B cell (primary cell): Measurements from ENCODE around the gene NOL3. TPM values are rescaled to one million over a fixed set of nuclear protein-coding genes. Genes with fewer than 3 reads are reported as not detected.

Source experiments
- ATAC-seq: fragments of 200-7000 bp; cut with Tn5 transposase; one replicate; pipeline ENCODE4 v1.10.0; 2021; ENCODE audit warnings: low read depth, mild to moderate bottlenecking, moderate number of reproducible peaks, moderate library complexity
- CTCF ChIA-PET: fragments of 350-600 bp; sonication (Branson Sonifier 250); formaldehyde crosslinking; loops from one replicate; lab custom pipeline; 2021; ENCODE audit warnings: antibody characterized with exemption, inconsistent platforms; lab: Charles Lee
- POLR2A ChIA-PET: fragments of 350-600 bp; sonication (Branson Sonifier 250); formaldehyde crosslinking; loops from one replicate; lab custom pipeline; 2021; ENCODE audit warnings: antibody characterized with exemption; lab: Charles Lee
- DNase-seq: peaks from one replicate; pipeline ENCODE4 v3.0.0; 2013
- H2AFZ ChIP-seq: 2 replicates; pipeline ENCODE4 v1.6.1; 2012; ENCODE audit warnings: mild to moderate bottlenecking, low read depth, low read length; ENCODE audit not compliant: insufficient read depth, poor library complexity, severe bottlenecking
- H3K27ac ChIP-seq, 2 donors: 1 replicate in 1 of 2; 2 replicates in 1 of 2; pipeline ENCODE4 v1.5.1; 2012 to 2013; ENCODE audit warnings: low read length in 2 of 2, mild to moderate bottlenecking in 2 of 2, moderate library complexity in 1 of 2
- H3K27me3 ChIP-seq, 4 experiments: fragments of 200-600 bp in 1 of 4; sonication (generic) in 1 of 4; replicated peaks in 1 of 4; 1 replicate in 2 of 4; 2 replicates in 2 of 4; pipeline versions ENCODE4 v1.6.1 to v1.7.0; 2013 to 2016; ENCODE audit warnings: low read length in 3 of 4, mild to moderate bottlenecking in 2 of 4, mixed read lengths in 1 of 4, moderate library complexity in 1 of 4; ENCODE audit not compliant: insufficient read depth in 4 of 4, control insufficient read depth in 3 of 4; ENCODE audit errors: control extremely low read depth in 1 of 4
- H3K36me3 ChIP-seq, 2 experiments: replicated peaks in 1 of 2; 1 replicate in 1 of 2; 2 replicates in 1 of 2; pipeline versions ENCODE4 v1.6.1 to v1.7.1; 2013; ENCODE audit warnings: low read length in 1 of 2; ENCODE audit not compliant: insufficient read depth in 2 of 2, control insufficient read depth in 1 of 2; ENCODE audit errors: control extremely low read depth in 1 of 2, extremely low read depth in 1 of 2
- H3K4me1 ChIP-seq, 2 donors: fragments of 200-600 bp in 1 of 2; sonication (generic) in 1 of 2; 1 replicate in 1 of 2; 2 replicates in 1 of 2; pipeline versions ENCODE4 v1.5.1 to v1.6.1; 2013 to 2017; ENCODE audit warnings: low read length in 2 of 2; ENCODE audit not compliant: control insufficient read depth in 2 of 2, insufficient read depth in 2 of 2
- H3K4me2 ChIP-seq: replicated peaks from 2 replicates; pipeline ENCODE3; 2012; ENCODE audit warnings: mild to moderate bottlenecking, low read depth, low read length; ENCODE audit not compliant: poor library complexity, severe bottlenecking
- H3K4me3 ChIP-seq, 5 experiments: fragments of 200-600 bp in 1 of 5; sonication (generic) in 1 of 5; 1 replicate in 3 of 5; 2 replicates in 2 of 5; pipeline versions ENCODE4 v1.5.1 to v1.7.0; 2011 to 2016; ENCODE audit warnings: low read length in 4 of 5, mild to moderate bottlenecking in 4 of 5, low read depth in 2 of 5, control low read depth in 1 of 5, moderate library complexity in 1 of 5; ENCODE audit not compliant: insufficient read depth in 1 of 5; ENCODE audit errors: control extremely low read depth in 1 of 5, extremely low read depth in 1 of 5
- H3K79me2 ChIP-seq: fragments of 200-600 bp; sonication (generic); one replicate; pipeline ENCODE4 v1.6.0; 2016; ENCODE audit warnings: low read length; ENCODE audit not compliant: control insufficient read depth, insufficient read depth
- H3K9ac ChIP-seq: fragments of 200-600 bp; sonication (generic); 2 replicates; pipeline ENCODE4 v1.6.1; 2017; ENCODE audit warnings: mild to moderate bottlenecking, low read length, moderate library complexity
- H3K9me3 ChIP-seq, 3 donors: one replicate each; pipeline versions ENCODE4 v1.6.1 to v1.7.1; 2013; ENCODE audit warnings: low read length in 2 of 3; ENCODE audit not compliant: control insufficient read depth in 2 of 3, insufficient read depth in 1 of 3; ENCODE audit errors: control extremely low read depth in 1 of 3
- H4K20me1 ChIP-seq: 2 replicates; pipeline ENCODE4 v1.6.0; 2012; ENCODE audit warnings: mild to moderate bottlenecking, low read length; ENCODE audit not compliant: insufficient read depth, control insufficient read depth, poor library complexity, severe bottlenecking
- H3K27ac Mint-ChIP-seq: one replicate; pipeline ENCODE4 v1.8.0; 2021; ENCODE audit warnings: mixed read lengths
- H3K27me3 Mint-ChIP-seq: one replicate; pipeline ENCODE4 v1.8.0; 2021; ENCODE audit warnings: mixed read lengths
- H3K4me1 Mint-ChIP-seq: one replicate; pipeline ENCODE4 v1.8.0; 2021; ENCODE audit warnings: mixed read lengths
- H3K4me3 Mint-ChIP-seq: one replicate; pipeline ENCODE4 v1.8.0; 2021; ENCODE audit warnings: mixed read lengths
- H3K9me3 Mint-ChIP-seq: one replicate; pipeline ENCODE4 v1.8.0; 2022; ENCODE audit warnings: mixed read lengths; ENCODE audit not compliant: insufficient read depth
- CTCF ChIP-seq: fragments of 200-600 bp; IDR thresholded peaks from one replicate; pipeline ENCODE4 v1.8.0; 2022; ENCODE audit warnings: antibody characterized with exemption, mild to moderate bottlenecking
- EZH2 ChIP-seq: IDR thresholded peaks from 2 replicates; pipeline ENCODE4 v1.6.1; 2012; ENCODE audit warnings: borderline replicate concordance, low read depth, mild to moderate bottlenecking, moderate library complexity, low read length; ENCODE audit not compliant: insufficient read depth, poor library complexity, severe bottlenecking
- WGBS: methylation state at CpG from one replicate; pipeline ENCODE4 v1.1.5; 2013; ENCODE audit warnings: missing lambda C conversion rate; ENCODE audit not compliant: insufficient coverage; 5-methylcytosine and 5-hydroxymethylcytosine counted together
- intact Hi-C: fragments of 100-400 bp; cut with micrococcal nuclease; formaldehyde crosslinking; loops from one replicate; pipeline ENCODE4 v1.10.0; 2022
- polyA plus RNA-seq: library from polyadenylated mRNA; depleted of rRNA; stranded (reverse); fragments of >200 nt; gene quantifications from 2 replicates; pipeline ENCODE4 v1.2.3, GENCODE V29; 2012
- total RNA-seq, 2 donors: library from RNA; stranded (reverse); fragments of 120-200 nt in 1 of 2; gene quantifications; 1 replicate in 1 of 2; 2 replicates in 1 of 2; pipeline versions ENCODE4 v1.2.3 to v1.2.4, GENCODE V29; 2013 to 2022

NOL3 gene
- total and polyA plus RNA-seq, 2 donors (not counting 1 experiment from before 2014, with no cell fraction given), result 0.60 to 0.96 TPM

GRCh38 chr16:67188323-67188722, 18.0 kb downstream of the NOL3 start:
- peaks cover 21% of the 10 kb centered on the region for H3K79me2 ChIP-seq
- peaks cover 0 to 28% (median 6%) of the 10 kb centered on the region in 4 experiments for H3K27me3 ChIP-seq
- CTCF ChIA-PET, result no interaction called here
- intact Hi-C loops, result no loop called here
- no peak overlapping the region for H3K27ac Mint-ChIP-seq
- H3K9me3 Mint-ChIP-seq, result no peaks in the 10 kb centered on the region
- TF ChIP-seq CTCF, result no peak
- TF ChIP-seq EZH2, result no peak
- H3K4me3 Mint-ChIP-seq, result no peak overlapping the region
- POLR2A ChIA-PET, result no interaction called here
- no peak overlapping the region for H2AFZ ChIP-seq
- H3K27ac ChIP-seq, result no peak overlapping the region
- peaks cover 11% of the 10 kb centered on the region for H3K27me3 Mint-ChIP-seq
- peaks cover 13% of the 10 kb centered on the region for H4K20me1 ChIP-seq
- H3K9ac ChIP-seq, result no peak overlapping the region
- 71% methylated on average over 3 of the region's 4 CpGs for WGBS
- no peaks in the 10 kb centered on the region for H3K36me3 ChIP-seq
- peaks cover 0 to 8% (median 0%) of the 10 kb centered on the region in 3 donors for H3K9me3 ChIP-seq
- peaks cover 28% of the 10 kb centered on the region for H3K4me1 Mint-ChIP-seq
- no peak overlapping the region for H3K4me3 ChIP-seq
- DNase-seq (no peak), ATAC-seq (no peak)
- no peak overlapping the region for H3K4me2 ChIP-seq
- H3K4me1 ChIP-seq, result peaks cover 32 to 34% of the 10 kb centered on the region in 2 donors

DNA sequence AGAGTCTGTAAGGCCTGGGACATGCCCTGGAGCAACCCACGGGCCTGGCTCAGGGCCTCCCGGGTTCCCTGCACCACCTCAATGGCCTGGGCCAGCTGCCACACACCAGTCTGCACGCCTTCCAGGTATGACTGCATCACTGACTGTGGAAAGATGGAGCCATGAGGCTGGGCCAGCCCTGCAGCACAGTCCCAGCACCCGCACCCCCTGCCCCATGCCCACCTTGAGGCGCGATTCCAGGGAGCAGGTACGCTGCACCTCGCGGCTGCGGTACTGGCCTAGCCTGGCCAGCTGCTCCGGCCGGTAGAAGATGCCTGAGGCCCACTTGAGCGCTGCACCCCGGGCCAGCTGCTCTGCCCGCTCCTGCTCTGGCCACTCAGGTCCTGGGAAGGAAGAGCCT, 18.5 kb downstream of the NOL3 start:
- H3K9ac ChIP-seq, result no peak overlapping the region
- ATAC-seq, result no peak
- DNase-seq, result no peak
- H3K4me3 ChIP-seq, result no peak overlapping the region
- no peak overlapping the region for H2AFZ ChIP-seq
- TF ChIP-seq EZH2 (no peak), CTCF (no peak)
- CTCF ChIA-PET, result no interaction called here
- peaks cover 33% of the 10 kb centered on the region for H3K4me1 Mint-ChIP-seq
- H3K27ac ChIP-seq, result no peak overlapping the region
- no peak overlapping the region for H3K4me2 ChIP-seq
- 92% methylated on average over 15 of the region's 15 CpGs for WGBS
- H4K20me1 ChIP-seq, result peaks cover 18% of the 10 kb centered on the region
- H3K27me3 Mint-ChIP-seq, result peaks cover 11% of the 10 kb centered on the region
- intact Hi-C loops, result no loop called here
- H3K27me3 ChIP-seq, result peaks cover 0 to 28% (median 6%) of the 10 kb centered on the region in 4 experiments
- H3K9me3 ChIP-seq, result peaks cover 0 to 8% (median 0%) of the 10 kb centered on the region in 3 donors
- no peak overlapping the region for H3K4me3 Mint-ChIP-seq
- H3K4me1 ChIP-seq, result peaks cover 36 to 38% of the 10 kb centered on the region in 2 donors
- H3K36me3 ChIP-seq, result peaks cover 0 to 1% of the 10 kb centered on the region in 2 experiments
- peaks cover 26% of the 10 kb centered on the region for H3K79me2 ChIP-seq
- H3K27ac Mint-ChIP-seq, result no peak overlapping the region
- POLR2A ChIA-PET, result no interaction called here
- H3K9me3 Mint-ChIP-seq, result no peaks in the 10 kb centered on the region
